HCT116 (cell line): ENCODE results near the gene CKMT2. TPM values are rescaled to one million over a fixed set of nuclear protein-coding genes. Genes with fewer than 3 reads are reported as not detected.

ENCODE experiments used
- ATAC-seq: fragments of 200-7000 bp; cut with Tn5 transposase; 2 replicates; pipeline ENCODE4 v1.9.1; 2020; ENCODE audit warnings: mild to moderate bottlenecking, moderate library complexity
- BruUV-seq: library from RNA; stranded (reverse); fragments of 400-500 nt; replicated peaks from 2 replicates; lab custom pipeline; 2021; lab: Mats Ljungman, UMichigan
- CTCF ChIA-PET: fragments of 300-600 bp; sonication (Branson Sonifier 250); formaldehyde crosslinking; loops from one replicate; lab custom pipeline; 2021; ENCODE audit warnings: antibody characterized with exemption; lab: Charles Lee
- POLR2A ChIA-PET: fragments of 300-600, 350-600 bp; sonication (Branson Sonifier 250); formaldehyde crosslinking; loops from one replicate; lab custom pipeline; 2021; ENCODE audit warnings: antibody characterized with exemption; lab: Charles Lee
- RAD21 ChIA-PET, 2 experiments: fragments of 300-600 bp; sonication (Branson Sonifier 250); formaldehyde crosslinking; loops; one replicate each; lab custom pipeline; 2023; ENCODE audit warnings: low total read pairs in 2 of 2; ENCODE audit not compliant: uncharacterized antibody in 2 of 2, unreplicated experiment in 2 of 2, low non-redundant PET in 1 of 2; lab: Charles Lee
- DNase-seq: peaks from one replicate; pipeline ENCODE4 v3.0.0-alpha.2; 2010; ENCODE audit warnings: low read depth, low spot score
- H2AFZ ChIP-seq: fragments of 200-600 bp; shearing (Covaris generic), sonication (generic); 2 replicates; pipeline ENCODE4 v1.6.1; 2017; ENCODE audit warnings: low read depth, mixed run types, mixed read lengths, antibody characterized with exemption, low read length; ENCODE audit not compliant: poor library complexity, severe bottlenecking
- H3K27ac ChIP-seq: 2 replicates; pipeline ENCODE4 v1.5.1; 2012; ENCODE audit warnings: low read depth, low read length
- H3K27me3 ChIP-seq: fragments of 200-600 bp; sonication (generic); 2 replicates; pipeline ENCODE4 v1.6.1; 2016; ENCODE audit warnings: mixed run types, low read length, mixed read lengths; ENCODE audit not compliant: insufficient read depth
- H3K36me3 ChIP-seq, 2 experiments: fragments of 200-500 bp in 1 of 2; fragments of 200-600 bp in 1 of 2; sonication (Bioruptor generic) in 1 of 2; sonication (generic) in 1 of 2; 2 replicates each; pipeline versions ENCODE4 v1.5.1 to v1.6.1; 2014 to 2016; ENCODE audit warnings: low read length in 2 of 2, inconsistent platforms in 1 of 2, mixed read lengths in 1 of 2, mixed run types in 1 of 2; ENCODE audit not compliant: insufficient read depth in 2 of 2, control insufficient read depth in 1 of 2
- H3K4me1 ChIP-seq, 2 experiments: fragments of 200-600 bp in 1 of 2; sonication (generic) in 1 of 2; 2 replicates each; pipeline versions ENCODE4 v1.5.1 to v1.6.1; 2012 to 2017; ENCODE audit warnings: low read length in 2 of 2, inconsistent platforms in 1 of 2, mild to moderate bottlenecking in 1 of 2, mixed read lengths in 1 of 2, mixed run types in 1 of 2, moderate library complexity in 1 of 2; ENCODE audit not compliant: insufficient read depth in 2 of 2, control insufficient read depth in 1 of 2
- H3K4me2 ChIP-seq: fragments of 200-600 bp; sonication (generic); 2 replicates; pipeline ENCODE4 v1.6.1; 2017; ENCODE audit warnings: mixed run types, low read length, mixed read lengths
- H3K4me3 ChIP-seq, 2 experiments: fragments of 200-600 bp in 1 of 2; sonication (generic) in 1 of 2; replicated peaks in 1 of 2; 2 replicates each; pipeline ENCODE4 v1.5.1; 2011 to 2016; ENCODE audit warnings: low read length in 2 of 2, control low read depth in 1 of 2, low read depth in 1 of 2, mild to moderate bottlenecking in 1 of 2, mixed read lengths in 1 of 2, mixed run types in 1 of 2
- H3K79me2 ChIP-seq: fragments of 200-600 bp; sonication (generic); 2 replicates; pipeline ENCODE4 v1.6.1; 2017; ENCODE audit warnings: mild to moderate bottlenecking, mixed run types, low read length, moderate library complexity, mixed read lengths; ENCODE audit not compliant: insufficient read depth
- H3K9ac ChIP-seq: fragments of 200-600 bp; sonication (generic); 2 replicates; pipeline ENCODE4 v1.6.1; 2016; ENCODE audit warnings: low read length, mixed read lengths
- H3K9me2 ChIP-seq: fragments of 200-600 bp; sonication (generic), shearing (Covaris generic); 2 replicates; pipeline ENCODE4 v1.6.1; 2017; ENCODE audit warnings: mixed run types, mild to moderate bottlenecking, moderate library complexity; ENCODE audit not compliant: insufficient read depth
- H3K9me3 ChIP-seq, 2 experiments: fragments of 200-500 bp in 1 of 2; fragments of 200-600 bp in 1 of 2; sonication (Bioruptor generic) in 1 of 2; sonication (generic) in 1 of 2; 2 replicates each; pipeline ENCODE4 v1.6.1; 2014 to 2017; ENCODE audit warnings: low read length in 2 of 2, mixed read lengths in 2 of 2, inconsistent platforms in 1 of 2, low read depth in 1 of 2, mild to moderate bottlenecking in 1 of 2, mixed run types in 1 of 2, moderate library complexity in 1 of 2; ENCODE audit not compliant: control insufficient read depth in 1 of 2, insufficient read depth in 1 of 2
- H4K20me1 ChIP-seq: fragments of 200-600 bp; sonication (generic), shearing (Covaris generic); 2 replicates; pipeline ENCODE4 v1.6.1; 2017; ENCODE audit warnings: mixed run types, mild to moderate bottlenecking, moderate library complexity; ENCODE audit not compliant: insufficient read depth
- CBX3 ChIP-seq: IDR thresholded peaks from 2 replicates; pipeline ENCODE4 v1.6.1; 2012; ENCODE audit warnings: low read depth
- CEBPB ChIP-seq: IDR thresholded peaks from 2 replicates; pipeline ENCODE4 v1.6.1; 2012; ENCODE audit warnings: low read depth
- EGR1 ChIP-seq: IDR thresholded peaks from 2 replicates; pipeline ENCODE4 v1.6.1; 2012; ENCODE audit warnings: low read depth
- ELF1 ChIP-seq: IDR thresholded peaks from 2 replicates; pipeline ENCODE4 v1.6.1; 2012; ENCODE audit warnings: low read depth, borderline replicate concordance
- EZH2phosphoT487 ChIP-seq: fragments of 200-600 bp; IDR thresholded peaks from 2 replicates; pipeline ENCODE4 v1.6.1; 2018; ENCODE audit warnings: antibody characterized with exemption, borderline replicate concordance
- JUND ChIP-seq: IDR thresholded peaks from 2 replicates; pipeline ENCODE4 v1.6.1; 2012
- POLR2A ChIP-seq: IDR thresholded peaks from 2 replicates; pipeline ENCODE4 v1.7.0; 2011; ENCODE audit warnings: borderline replicate concordance; ENCODE audit not compliant: insufficient read depth, insufficient read length; ENCODE audit errors: extremely low read depth
- POLR2AphosphoS5 ChIP-seq: IDR thresholded peaks from 2 replicates; pipeline ENCODE4 v1.6.1; 2011; ENCODE audit warnings: mild to moderate bottlenecking, low read depth, low read length, moderate library complexity
- RAD21 ChIP-seq: IDR thresholded peaks from 2 replicates; pipeline ENCODE4 v1.6.1; 2012; ENCODE audit warnings: low read depth, mild to moderate bottlenecking
- SIN3A ChIP-seq: IDR thresholded peaks from 2 replicates; pipeline ENCODE4 v1.6.1; 2012; ENCODE audit warnings: low read depth
- SP1 ChIP-seq: IDR thresholded peaks from 2 replicates; pipeline ENCODE4 v1.6.1; 2012; ENCODE audit warnings: low read depth
- TCF7L2 ChIP-seq: IDR thresholded peaks from 2 replicates; pipeline ENCODE4 v1.7.0; 2011; ENCODE audit warnings: borderline replicate concordance, inconsistent platforms; ENCODE audit not compliant: insufficient read depth, insufficient read length; ENCODE audit errors: extremely low read depth
- YY1 ChIP-seq: IDR thresholded peaks from 2 replicates; pipeline ENCODE4 v1.6.1; 2011; ENCODE audit warnings: low read length, low read depth, moderate library complexity, mild to moderate bottlenecking; ENCODE audit not compliant: insufficient replicate concordance; ENCODE audit errors: extremely low read depth
- ZNF274 ChIP-seq: fragments of 200-500 bp; sonication (Bioruptor generic); IDR thresholded peaks from 2 replicates; pipeline ENCODE4 v1.6.1; 2014; ENCODE audit warnings: mild to moderate bottlenecking, low read depth, low read length, inconsistent platforms
- intact Hi-C: fragments of 100-400 bp; cut with micrococcal nuclease; formaldehyde crosslinking; loops from 2 replicates; pipeline ENCODE4 v1.10.0; 2022
- total RNA-seq: library from RNA; stranded (reverse); gene quantifications from one replicate; pipeline ENCODE4 v1.2.1, GENCODE V29; 2021; ENCODE audit not compliant: unreplicated experiment
- TF ChIP-seq, protein P1 (sequence below), 3 experiments: fragments of 200-600 bp in 1 of 3; sonication (generic) in 1 of 3; IDR thresholded peaks in 2 of 3; conservative IDR thresholded peaks in 1 of 3; 2 replicates each; pipeline ENCODE4 v1.5.1; 2012 to 2017; ENCODE audit warnings: low read depth in 2 of 3, low read length in 2 of 3, antibody characterized with exemption in 1 of 3, borderline replicate concordance in 1 of 3, control low read depth in 1 of 3, mild to moderate bottlenecking in 1 of 3, mixed read lengths in 1 of 3, mixed run types in 1 of 3, moderate library complexity in 1 of 3; ENCODE audit not compliant: insufficient read depth in 1 of 3
- TF ChIP-seq, protein P2 (sequence below): IDR thresholded peaks from 2 replicates; pipeline ENCODE4 v1.6.1; 2012
- TF ChIP-seq, protein P3 (sequence below): IDR thresholded peaks from 2 replicates; pipeline ENCODE4 v1.6.1; 2011; ENCODE audit warnings: mild to moderate bottlenecking, low read length, moderate library complexity; ENCODE audit not compliant: insufficient replicate concordance; ENCODE audit errors: extremely low read depth

The CKMT2 gene
- total RNA-seq, 1 experiment from 2014 or later = not detected

DNA sequence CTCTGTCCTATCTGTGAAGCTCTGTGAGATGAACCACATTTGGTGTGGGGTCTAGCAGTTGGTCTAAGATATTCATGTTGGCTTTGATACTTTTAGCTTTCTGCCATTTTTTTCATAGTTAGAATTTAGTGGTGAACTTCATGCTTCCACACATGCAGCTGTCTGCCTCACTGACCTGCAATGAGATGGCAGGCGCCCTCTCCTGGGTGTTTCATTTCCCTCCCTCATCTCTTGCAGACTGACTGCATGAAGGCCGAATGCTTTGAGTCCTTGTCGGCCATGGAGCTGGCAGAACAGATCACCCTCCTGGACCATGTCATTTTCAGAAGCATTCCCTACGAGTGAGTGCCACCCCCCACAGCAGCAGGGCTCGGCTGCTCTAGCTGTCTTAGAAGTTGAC is 26.1 kb upstream of the CKMT2 start (continued):
- TF ChIP-seq, protein P1, sequence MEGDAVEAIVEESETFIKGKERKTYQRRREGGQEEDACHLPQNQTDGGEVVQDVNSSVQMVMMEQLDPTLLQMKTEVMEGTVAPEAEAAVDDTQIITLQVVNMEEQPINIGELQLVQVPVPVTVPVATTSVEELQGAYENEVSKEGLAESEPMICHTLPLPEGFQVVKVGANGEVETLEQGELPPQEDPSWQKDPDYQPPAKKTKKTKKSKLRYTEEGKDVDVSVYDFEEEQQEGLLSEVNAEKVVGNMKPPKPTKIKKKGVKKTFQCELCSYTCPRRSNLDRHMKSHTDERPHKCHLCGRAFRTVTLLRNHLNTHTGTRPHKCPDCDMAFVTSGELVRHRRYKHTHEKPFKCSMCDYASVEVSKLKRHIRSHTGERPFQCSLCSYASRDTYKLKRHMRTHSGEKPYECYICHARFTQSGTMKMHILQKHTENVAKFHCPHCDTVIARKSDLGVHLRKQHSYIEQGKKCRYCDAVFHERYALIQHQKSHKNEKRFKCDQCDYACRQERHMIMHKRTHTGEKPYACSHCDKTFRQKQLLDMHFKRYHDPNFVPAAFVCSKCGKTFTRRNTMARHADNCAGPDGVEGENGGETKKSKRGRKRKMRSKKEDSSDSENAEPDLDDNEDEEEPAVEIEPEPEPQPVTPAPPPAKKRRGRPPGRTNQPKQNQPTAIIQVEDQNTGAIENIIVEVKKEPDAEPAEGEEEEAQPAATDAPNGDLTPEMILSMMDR (IDR thresholded peaks at IDR 0.05 in 2 of 3, conservative IDR thresholded peaks at IDR 0.05 in 1 of 3; ENCODE audit: borderline replicate concordance in 1 of 3, insufficient read depth in 1 of 3, low read depth in 2 of 3, low read length in 2 of 3) = peak; percentile 11 to 40 (median 35); a peak in 4 of 6 replicates
- TF ChIP-seq RAD21 (peak; percentile 32), SP1 (no peak)

DNA sequence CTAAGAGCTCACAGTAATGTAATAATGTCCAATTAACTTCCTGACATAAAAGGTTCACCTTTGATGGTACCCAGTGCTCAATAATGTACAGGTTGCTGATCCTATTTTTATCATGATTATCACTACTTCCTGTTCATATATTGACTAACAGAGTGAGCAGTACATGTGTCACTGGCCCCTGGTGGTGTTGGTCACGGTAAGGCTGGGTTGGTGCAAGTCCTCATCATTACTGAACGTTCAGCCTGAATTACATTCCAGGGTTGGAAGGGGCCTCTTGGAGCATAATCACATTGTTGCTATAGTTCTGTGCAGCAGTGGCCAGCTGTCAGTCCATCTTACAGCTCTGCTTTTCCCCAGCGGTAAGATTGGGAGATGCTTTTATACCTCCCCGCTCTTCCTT is 24.2 kb upstream of the CKMT2 start:
- H3K27ac ChIP-seq = no peak overlapping the region
- peaks cover 0 to 31% of the 10 kb centered on the region in 2 experiments; a peak in 2 of 4 replicates for H3K4me1 ChIP-seq
- POLR2A ChIA-PET = no interaction called here
- RAD21 ChIA-PET = no interaction called here
- intact Hi-C loops = no loop called here
- no peaks in the 10 kb centered on the region for H3K9me3 ChIP-seq
- no peak overlapping the region for H3K9ac ChIP-seq
- BruUV-seq = no TSS peak
- H4K20me1 ChIP-seq = no peaks in the 10 kb centered on the region
- no peaks in the 10 kb centered on the region for H3K27me3 ChIP-seq
- H3K79me2 ChIP-seq = no peaks in the 10 kb centered on the region
- no peaks in the 10 kb centered on the region for H3K36me3 ChIP-seq
- DNase-seq (no peak), ATAC-seq (no peak)
- no peak overlapping the region for H3K4me3 ChIP-seq
- CTCF ChIA-PET = no interaction called here
- no peak overlapping the region for H2AFZ ChIP-seq
- no peak overlapping the region for H3K4me2 ChIP-seq
- H3K9me2 ChIP-seq = no peaks in the 10 kb centered on the region
- TF ChIP-seq YY1 (no peak), POLR2AphosphoS5 (no peak), CBX3 (no peak), EGR1 (no peak), CEBPB (no peak), SIN3A (no peak), RAD21 (no peak), SP1 (no peak), JUND (no peak), TCF7L2 (no peak), ELF1 (no peak), ZNF274 (no peak), POLR2A (no peak), EZH2phosphoT487 (no peak)
- TF ChIP-seq, protein P2, sequence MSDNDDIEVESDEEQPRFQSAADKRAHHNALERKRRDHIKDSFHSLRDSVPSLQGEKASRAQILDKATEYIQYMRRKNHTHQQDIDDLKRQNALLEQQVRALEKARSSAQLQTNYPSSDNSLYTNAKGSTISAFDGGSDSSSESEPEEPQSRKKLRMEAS = no peak
- TF ChIP-seq, protein P1 (IDR thresholded peaks at IDR 0.05 in 2 of 3, conservative IDR thresholded peaks at IDR 0.05 in 1 of 3; ENCODE audit: borderline replicate concordance in 1 of 3, insufficient read depth in 1 of 3, low read depth in 2 of 3, low read length in 2 of 3) = no peak
- TF ChIP-seq, protein P3, sequence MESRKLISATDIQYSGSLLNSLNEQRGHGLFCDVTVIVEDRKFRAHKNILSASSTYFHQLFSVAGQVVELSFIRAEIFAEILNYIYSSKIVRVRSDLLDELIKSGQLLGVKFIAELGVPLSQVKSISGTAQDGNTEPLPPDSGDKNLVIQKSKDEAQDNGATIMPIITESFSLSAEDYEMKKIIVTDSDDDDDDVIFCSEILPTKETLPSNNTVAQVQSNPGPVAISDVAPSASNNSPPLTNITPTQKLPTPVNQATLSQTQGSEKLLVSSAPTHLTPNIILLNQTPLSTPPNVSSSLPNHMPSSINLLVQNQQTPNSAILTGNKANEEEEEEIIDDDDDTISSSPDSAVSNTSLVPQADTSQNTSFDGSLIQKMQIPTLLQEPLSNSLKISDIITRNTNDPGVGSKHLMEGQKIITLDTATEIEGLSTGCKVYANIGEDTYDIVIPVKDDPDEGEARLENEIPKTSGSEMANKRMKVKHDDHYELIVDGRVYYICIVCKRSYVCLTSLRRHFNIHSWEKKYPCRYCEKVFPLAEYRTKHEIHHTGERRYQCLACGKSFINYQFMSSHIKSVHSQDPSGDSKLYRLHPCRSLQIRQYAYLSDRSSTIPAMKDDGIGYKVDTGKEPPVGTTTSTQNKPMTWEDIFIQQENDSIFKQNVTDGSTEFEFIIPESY = no peak
